ENCODE data around the gene SLC45A1. TPM values are rescaled to one million over a fixed set of nuclear protein-coding genes. Genes with fewer than 3 reads are reported as not detected.

SLC45A1 gene
- total RNA-seq, 1 experiment from 2014 or later, result 0.41 TPM

DNA sequence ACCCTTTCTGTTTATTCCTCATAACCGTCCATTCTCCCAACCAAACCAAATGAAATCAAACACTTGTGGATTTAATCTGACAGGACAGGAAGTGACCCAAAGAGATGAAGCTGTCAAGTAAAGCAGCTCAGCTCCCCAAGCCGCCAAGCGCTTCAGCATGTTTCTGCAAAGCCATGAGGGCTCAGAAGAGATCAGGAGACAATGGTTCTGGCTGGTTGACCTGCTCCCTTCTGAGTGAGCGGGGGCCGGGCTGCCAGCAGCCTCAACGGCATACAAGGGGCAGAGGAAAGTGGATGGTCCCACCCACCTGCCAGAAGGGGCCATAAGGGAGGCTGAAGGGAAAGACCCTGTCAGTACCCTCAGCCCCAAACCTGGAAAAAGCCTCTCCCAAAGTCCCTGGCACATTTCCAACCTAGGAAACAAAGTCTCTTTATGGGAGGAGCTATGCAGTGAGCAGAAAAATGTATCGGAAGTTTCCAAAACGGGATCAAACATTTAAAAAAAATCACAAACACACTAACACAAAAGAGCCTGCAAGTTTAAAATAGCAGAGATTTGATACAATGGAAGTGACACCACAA is 45.4 kb downstream of the SLC45A1 start:
- Histone ChIP-seq H3K4me1 (peaks cover 4% of the 10 kb centered on the region; the same call in 1 of the 2 replicates), H3K27me3 (replicated peaks; ENCODE audit: control insufficient read depth, insufficient read depth, low read length) (no peaks in the 10 kb centered on the region), H3K36me3 (ENCODE audit: control insufficient read depth, insufficient read depth, low read length) (peaks cover 2% of the 10 kb centered on the region; the same call in 1 of the 2 replicates), H3K9me3 (no peaks in the 10 kb centered on the region), H3K4me3 (ENCODE audit: low read depth, low read length) (no peak overlapping the region)
- Mint-ChIP-seq H3K4me1 (ENCODE audit: low read depth, unreplicated experiment) (no peaks in the 10 kb centered on the region), H3K36me3 (ENCODE audit: insufficient read depth, unreplicated experiment) (peaks cover 54% of the 10 kb centered on the region), H3K27ac (ENCODE audit: unreplicated experiment) (no peak overlapping the region), H3K9me3 (ENCODE audit: unreplicated experiment) (no peaks in the 10 kb centered on the region), H3K27me3 (ENCODE audit: insufficient read depth, unreplicated experiment) (no peaks in the 10 kb centered on the region), H3K4me3 (ENCODE audit: unreplicated experiment) (no peak overlapping the region)
- ChIA-PET CTCF (interaction anchor here (0.8 kb wide), 1 partner anchor 16 kb away, joined by 3 read pairs; no protein-coding TSS in a partner anchor), POLR2A (no interaction called here)
- BruUV-seq (replicated peaks), result no TSS peak
- TF ChIP-seq CTCF (IDR thresholded peaks at IDR 0.05; ENCODE audit: insufficient read depth in 1 of 2, low read depth in 1 of 2, low read length in 1 of 2, severe bottlenecking in 1 of 2, unreplicated experiment in 1 of 2), result no peak
- intact Hi-C loops (cut with micrococcal nuclease; ENCODE audit: unreplicated experiment), result no loop called here
- DNase-seq, result no peak

GRCh38 chr1:8363767-8364301 is 45.9 kb downstream of the SLC45A1 start:
- H3K4me1 Mint-ChIP-seq (ENCODE audit: low read depth, unreplicated experiment), result no peaks in the 10 kb centered on the region
- H3K27me3 Mint-ChIP-seq (ENCODE audit: insufficient read depth, unreplicated experiment), result no peaks in the 10 kb centered on the region
- H3K9me3 Mint-ChIP-seq (ENCODE audit: unreplicated experiment), result no peaks in the 10 kb centered on the region
- H3K4me3 ChIP-seq (ENCODE audit: low read depth, low read length), result no peak overlapping the region
- no peak for DNase-seq
- CTCF ChIA-PET, result interaction anchor here (0.8 kb wide), 1 partner anchor 17 kb away, joined by 3 read pairs; no protein-coding TSS in a partner anchor
- no peak overlapping the region for H3K27ac Mint-ChIP-seq (ENCODE audit: unreplicated experiment)
- intact Hi-C loops (cut with micrococcal nuclease; ENCODE audit: unreplicated experiment), result no loop called here
- no peaks in the 10 kb centered on the region for H3K9me3 ChIP-seq
- no TSS peak for BruUV-seq (replicated peaks)
- POLR2A ChIA-PET, result no interaction called here
- H3K4me3 Mint-ChIP-seq (ENCODE audit: unreplicated experiment), result no peak overlapping the region
- H3K27me3 ChIP-seq (replicated peaks; ENCODE audit: control insufficient read depth, insufficient read depth, low read length), result no peaks in the 10 kb centered on the region
- H3K36me3 ChIP-seq (ENCODE audit: control insufficient read depth, insufficient read depth, low read length), result peaks cover 2% of the 10 kb centered on the region; the same call in 1 of the 2 replicates
- peaks cover 4% of the 10 kb centered on the region; the same call in 1 of the 2 replicates for H3K4me1 ChIP-seq
- H3K36me3 Mint-ChIP-seq (ENCODE audit: insufficient read depth, unreplicated experiment), result peaks cover 50% of the 10 kb centered on the region
- no peak for TF ChIP-seq CTCF (IDR thresholded peaks at IDR 0.05; ENCODE audit: insufficient read depth in 1 of 2, low read depth in 1 of 2, low read length in 1 of 2, severe bottlenecking in 1 of 2, unreplicated experiment in 1 of 2)

DNA sequence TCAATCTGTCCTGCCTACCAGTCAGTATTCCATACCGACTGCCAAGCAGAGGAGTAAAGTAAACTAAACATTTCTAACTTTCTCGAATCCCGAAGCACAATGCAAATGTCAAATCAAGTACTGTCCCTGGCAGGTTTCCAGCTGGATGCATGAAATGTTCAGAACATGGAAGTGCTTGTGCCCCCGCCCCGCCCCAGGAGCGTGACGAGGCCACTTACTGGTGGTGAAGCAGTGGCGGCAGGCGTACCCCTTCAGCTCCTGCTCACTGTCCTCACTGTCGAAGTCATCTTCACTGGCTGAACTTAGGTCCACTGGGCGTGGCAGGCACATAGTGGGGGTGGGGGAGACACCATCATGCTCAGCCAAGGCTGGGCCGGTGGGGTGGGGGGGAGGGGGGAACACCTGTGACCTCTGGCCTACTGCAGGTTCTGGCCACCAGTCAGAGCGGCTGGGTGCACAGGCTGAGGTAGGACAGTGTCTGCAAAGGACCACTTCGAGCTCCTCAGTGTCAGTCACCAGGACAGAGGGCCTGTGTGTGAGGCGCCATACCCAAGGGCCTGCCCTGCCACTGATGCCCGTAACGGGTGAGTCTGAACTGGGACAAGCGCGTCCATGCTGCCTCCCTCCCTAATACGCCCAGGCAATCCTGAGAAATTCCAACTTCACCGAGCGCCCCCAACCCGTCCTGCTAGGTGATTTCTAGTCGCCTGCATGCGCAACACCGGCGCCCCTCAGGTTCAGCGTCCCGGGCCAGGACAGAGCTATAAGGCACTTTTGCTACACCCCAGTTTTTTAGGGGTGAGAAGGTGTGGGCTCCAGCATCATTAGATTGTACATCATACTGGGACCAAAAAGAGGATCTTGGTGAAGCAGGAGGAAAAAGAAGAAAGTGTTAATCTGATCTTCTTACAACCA is 46.9 kb downstream of the SLC45A1 start:
- Histone ChIP-seq H3K36me3 (ENCODE audit: control insufficient read depth, insufficient read depth, low read length) (peaks cover 2% of the 10 kb centered on the region; the same call in 1 of the 2 replicates), H3K27me3 (replicated peaks; ENCODE audit: control insufficient read depth, insufficient read depth, low read length) (no peaks in the 10 kb centered on the region), H3K4me3 (ENCODE audit: low read depth, low read length) (no peak overlapping the region), H3K9me3 (no peaks in the 10 kb centered on the region), H3K4me1 (peaks cover 4% of the 10 kb centered on the region; the same call in 1 of the 2 replicates)
- Mint-ChIP-seq H3K36me3 (ENCODE audit: insufficient read depth, unreplicated experiment) (peaks cover 45% of the 10 kb centered on the region), H3K9me3 (ENCODE audit: unreplicated experiment) (no peaks in the 10 kb centered on the region), H3K4me3 (ENCODE audit: unreplicated experiment) (no peak overlapping the region), H3K27ac (ENCODE audit: unreplicated experiment) (no peak overlapping the region), H3K27me3 (ENCODE audit: insufficient read depth, unreplicated experiment) (no peaks in the 10 kb centered on the region), H3K4me1 (ENCODE audit: low read depth, unreplicated experiment) (no peaks in the 10 kb centered on the region)
- ChIA-PET POLR2A (no interaction called here), CTCF (no interaction called here)
- DNase-seq, result no peak
- no TSS peak for BruUV-seq (replicated peaks)
- intact Hi-C loops (cut with micrococcal nuclease; ENCODE audit: unreplicated experiment), result no loop called here
- no peak for TF ChIP-seq CTCF (IDR thresholded peaks at IDR 0.05; ENCODE audit: insufficient read depth in 1 of 2, low read depth in 1 of 2, low read length in 1 of 2, severe bottlenecking in 1 of 2, unreplicated experiment in 1 of 2)

Data from Caco-2 (cell line).